Right lobe of liver (tissue), 4 donors: Measurements from ENCODE around the gene PARD6A.

ENCODE experiments used
- CTCF ChIP-seq, 4 donors: fragments of 200-600 bp in 3 of 4; fragments of 450-650 bp in 1 of 4; IDR thresholded peaks; one replicate each; pipeline versions ENCODE4 v1.5.1 to v1.8.0; 2016 to 2022; ENCODE audit warnings: antibody characterized with exemption in 4 of 4, mild to moderate bottlenecking in 2 of 4
- POLR2A ChIP-seq: fragments of 450-650 bp; IDR thresholded peaks from one replicate; pipeline ENCODE4 v1.6.1; 2017; ENCODE audit warnings: antibody characterized with exemption, mild to moderate bottlenecking
- donor health status: DM: no; HTN: no; CAD: no.
- donor health status: DM: no; HTN: no; CAD: no.
- donor health status: DM: no; HTN: yes; CAD: no.

DNA sequence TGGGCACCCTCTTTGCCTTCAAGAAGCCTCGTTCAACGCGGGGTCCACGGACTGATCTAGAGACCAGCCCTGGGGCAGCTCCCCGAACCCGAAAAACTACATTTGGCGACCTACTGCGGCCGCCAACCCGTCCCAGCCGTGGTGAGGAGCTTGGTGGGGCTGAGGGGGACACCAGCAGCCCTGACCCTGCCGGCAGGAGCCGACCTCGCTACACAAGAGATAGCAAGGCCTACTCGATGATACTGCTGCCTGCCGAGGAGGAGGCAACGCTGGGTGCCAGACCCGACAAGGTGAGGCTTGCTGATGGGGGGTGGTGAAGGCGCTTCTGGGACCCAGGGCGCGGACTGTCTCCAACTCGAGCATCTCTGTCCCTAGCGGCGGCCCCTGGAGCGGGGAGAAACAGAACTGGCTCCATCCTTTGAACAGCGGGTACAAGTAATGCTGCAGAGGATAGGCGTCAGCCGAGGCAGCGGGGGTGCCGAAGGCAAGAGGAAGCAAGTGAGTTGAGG is 6.3 kb upstream of the PARD6A start:
- TF ChIP-seq CTCF (IDR thresholded peaks at IDR 0.05) (no peak), POLR2A (no peak)
